HG03045 (cell line): ENCODE results near the gene AMBRA1.
A peak's percentile ranks its signal among the peaks of the same experiment; 100 is the strongest.

Source experiments
- ATAC-seq: cut with Tn5 transposase; IDR thresholded peaks from one replicate; pipeline ENCODE4 v1.9.1; 2021; ENCODE audit warnings: mild to moderate bottlenecking, moderate library complexity; ENCODE audit not compliant: unreplicated experiment

AMBRA1 gene

DNA sequence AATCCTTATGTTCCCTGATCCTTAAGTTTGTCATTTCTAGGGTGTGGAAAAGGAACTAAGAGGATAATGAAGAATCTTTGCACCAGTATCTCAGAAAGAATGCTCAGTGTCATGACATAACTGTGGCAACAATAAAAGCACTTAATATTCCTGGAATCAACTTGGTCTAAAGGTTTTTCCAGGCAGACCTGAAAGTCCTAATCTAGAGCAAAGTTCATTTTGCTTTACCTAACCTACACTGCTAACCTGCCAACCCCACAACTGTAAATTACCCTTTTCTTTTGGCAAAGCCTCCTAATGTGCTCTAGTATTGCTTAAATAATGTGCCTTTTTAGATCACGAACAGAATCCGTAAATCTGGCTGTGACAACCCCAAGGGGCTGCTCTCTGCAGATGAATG lies 82.5 kb downstream of the AMBRA1 start:
- no peak for ATAC-seq

DNA sequence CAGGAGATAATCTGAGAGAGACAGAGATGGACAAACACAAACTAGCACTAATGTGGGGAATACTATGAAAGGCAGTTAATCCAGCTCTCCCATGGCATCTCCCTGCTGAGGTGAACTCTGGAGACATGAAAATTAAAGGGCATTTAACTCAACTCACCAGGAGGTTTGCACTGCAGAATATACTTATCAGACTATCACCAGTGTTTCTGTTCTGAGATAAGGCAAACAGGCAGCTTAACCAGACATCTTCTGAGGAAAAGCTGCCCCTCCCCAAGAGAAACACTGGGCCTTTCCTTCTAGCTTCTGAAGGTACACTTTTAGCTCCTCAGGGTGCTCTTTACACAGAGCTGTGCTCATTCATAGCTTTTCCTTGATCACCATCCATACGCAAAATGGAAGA lies 85.5 kb downstream of the AMBRA1 start:
- ATAC-seq, result no peak

DNA sequence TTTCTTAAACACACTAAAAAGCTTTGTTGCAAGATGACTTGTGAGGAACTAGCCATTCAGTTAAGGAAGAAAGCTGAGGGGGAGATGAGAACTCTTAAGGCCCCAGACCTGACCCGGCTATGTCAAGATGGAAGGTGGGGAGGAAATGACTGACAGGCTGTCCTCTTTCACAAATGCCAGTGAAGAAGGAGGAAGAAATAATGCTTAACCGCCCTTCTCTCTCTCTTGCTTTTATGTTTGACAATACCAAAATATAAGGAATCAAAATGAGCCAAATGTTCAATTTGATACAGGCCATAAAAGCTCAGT lies 87.4 kb downstream of the AMBRA1 start:
- no peak for ATAC-seq

DNA sequence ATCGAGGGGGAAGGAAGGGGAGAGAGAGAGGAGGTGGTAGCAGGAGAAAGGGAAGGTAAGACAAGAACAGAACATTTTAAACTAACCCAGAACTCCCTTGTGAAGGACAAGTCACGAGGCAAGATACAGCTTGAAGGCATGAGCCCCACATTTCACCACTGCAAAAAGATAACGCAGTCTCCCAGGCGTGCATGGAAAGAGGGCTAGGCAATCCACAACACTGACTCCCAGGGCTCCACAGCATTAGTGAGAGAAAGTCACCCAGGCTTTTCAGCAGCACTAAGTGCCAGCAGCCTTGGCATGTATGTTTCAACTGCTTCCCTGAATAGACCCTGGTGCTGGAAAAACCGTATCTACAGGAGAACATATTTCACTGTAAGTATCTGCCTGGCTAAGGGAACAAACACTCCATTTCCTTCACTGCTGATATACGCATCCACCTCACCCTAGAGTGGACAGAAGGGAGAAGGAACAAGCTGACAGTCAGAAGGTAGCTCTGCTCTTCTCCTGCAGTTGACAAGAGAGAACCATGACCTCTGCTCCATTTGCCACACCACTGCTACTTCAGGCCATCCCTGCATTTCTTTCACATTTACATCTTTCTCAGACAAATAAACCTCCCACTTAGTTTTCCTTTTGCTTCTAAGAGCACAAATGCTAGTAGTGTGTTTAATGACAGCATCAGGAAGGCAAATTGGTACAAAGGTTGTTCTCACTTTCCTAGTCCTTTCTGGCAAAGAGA lies 87.9 kb downstream of the AMBRA1 start:
- ATAC-seq, result no peak

DNA sequence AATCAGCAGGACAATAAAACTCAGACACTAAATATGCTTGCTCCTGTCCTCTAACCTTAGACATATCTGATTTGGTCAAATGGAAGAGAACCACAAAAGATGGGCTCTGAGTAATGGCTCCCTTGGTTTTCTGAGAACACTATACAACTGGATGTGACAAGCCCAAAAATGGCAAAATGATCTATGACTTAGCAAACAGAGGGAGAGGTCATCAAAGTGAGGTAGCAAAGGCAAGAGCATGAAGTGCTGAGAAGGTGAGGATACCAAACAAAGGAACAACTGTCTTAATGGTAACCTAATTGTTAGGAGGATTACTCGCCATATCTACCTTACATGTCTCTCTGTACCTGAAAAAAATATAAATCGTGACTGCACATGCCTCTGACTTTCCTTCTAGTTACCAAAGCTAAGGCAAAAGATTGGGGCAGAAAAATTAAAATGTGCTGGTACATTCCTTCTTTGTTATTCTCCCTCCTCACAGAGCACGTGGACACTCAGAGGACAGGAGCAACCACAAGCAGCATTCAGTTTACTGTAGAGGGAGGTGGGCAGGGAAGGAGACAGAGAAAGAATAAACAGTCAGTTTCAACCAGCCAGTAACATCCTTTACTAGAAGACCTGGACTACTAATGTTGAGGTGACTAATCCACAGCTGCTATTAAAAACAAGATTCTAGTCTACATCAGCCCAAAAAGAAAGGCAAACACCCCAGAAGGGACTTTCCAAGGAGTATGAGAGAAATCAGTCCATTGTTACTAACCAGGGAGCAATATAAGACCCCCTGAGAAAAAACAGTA lies 88.8 kb downstream of the AMBRA1 start:
- no peak for ATAC-seq

DNA sequence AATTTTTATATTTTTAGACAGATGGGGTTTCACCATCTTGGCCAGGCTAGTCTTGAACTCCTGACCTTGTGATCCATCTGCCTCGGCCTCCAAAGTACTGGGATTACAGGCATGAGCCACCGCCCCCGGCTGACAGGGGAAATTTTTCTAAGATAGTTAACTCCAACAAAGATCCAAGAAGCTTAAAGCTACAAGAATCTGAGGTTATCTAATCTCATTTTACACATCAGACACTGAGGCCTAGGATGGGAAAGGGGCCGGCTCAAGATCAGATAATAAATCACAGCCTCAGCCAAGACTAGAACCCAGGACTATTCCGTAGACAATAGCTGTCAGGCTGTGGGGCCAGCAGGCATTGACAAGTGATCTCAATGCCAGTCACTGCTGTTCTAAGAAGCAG lies 94.0 kb downstream of the AMBRA1 start:
- ATAC-seq, result no peak

DNA sequence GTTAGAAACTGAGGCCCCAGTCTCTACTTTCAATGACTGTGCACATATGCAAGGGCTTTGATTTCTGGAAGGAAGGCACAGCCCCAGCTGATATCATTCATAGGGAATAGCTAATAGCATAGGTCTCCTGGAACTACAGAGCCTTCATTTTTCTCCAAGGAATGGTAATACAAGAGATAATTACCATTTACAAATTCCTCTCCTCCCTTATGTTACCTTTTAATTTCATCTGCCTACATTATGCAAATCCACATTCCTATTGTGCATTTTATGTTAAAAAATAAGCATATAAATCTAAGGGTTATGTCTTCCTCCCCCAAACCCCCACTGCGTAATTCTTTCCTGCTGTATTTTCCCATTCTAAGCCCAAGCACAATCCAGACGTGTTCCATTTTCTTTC lies 94.9 kb downstream of the AMBRA1 start:
- no peak for ATAC-seq

DNA sequence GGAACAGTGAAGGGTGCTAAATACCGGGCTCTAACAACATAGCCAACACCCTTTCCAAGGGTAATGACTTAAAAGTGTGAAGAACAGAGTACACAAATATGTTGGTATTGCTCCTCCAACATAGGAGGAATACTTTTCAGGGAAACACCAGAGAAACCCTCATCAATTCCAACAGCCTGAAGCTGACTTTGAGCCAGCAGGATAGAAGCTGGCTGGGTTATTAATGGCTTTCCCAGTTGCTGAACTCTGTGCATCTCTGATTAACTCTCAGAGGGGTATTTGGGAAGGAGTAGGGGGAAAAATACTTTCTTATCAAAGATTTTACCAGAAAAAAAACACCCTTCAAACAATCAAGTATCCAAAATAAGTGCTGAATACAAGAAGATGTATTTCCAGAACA lies 95.6 kb downstream of the AMBRA1 start:
- ATAC-seq, result no peak

DNA sequence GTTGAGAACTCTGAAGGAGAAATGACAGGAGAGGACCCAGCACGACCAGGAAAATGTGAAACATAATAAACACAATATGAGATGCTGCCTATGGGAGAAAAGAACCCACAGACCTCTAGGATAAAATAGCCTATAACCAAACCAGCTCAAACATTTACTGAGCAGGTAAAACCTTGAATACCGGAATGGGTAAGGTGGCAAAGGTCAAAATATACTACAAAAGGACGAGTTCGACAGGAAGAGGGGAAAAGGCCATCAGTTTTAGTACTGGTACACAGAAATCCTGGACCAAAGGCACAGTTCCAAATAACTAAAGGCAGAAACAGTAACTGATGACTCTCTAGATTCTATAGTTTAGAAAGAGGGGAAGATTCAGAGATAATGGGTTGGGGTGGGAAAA lies 96.3 kb downstream of the AMBRA1 start:
- no peak for ATAC-seq

DNA sequence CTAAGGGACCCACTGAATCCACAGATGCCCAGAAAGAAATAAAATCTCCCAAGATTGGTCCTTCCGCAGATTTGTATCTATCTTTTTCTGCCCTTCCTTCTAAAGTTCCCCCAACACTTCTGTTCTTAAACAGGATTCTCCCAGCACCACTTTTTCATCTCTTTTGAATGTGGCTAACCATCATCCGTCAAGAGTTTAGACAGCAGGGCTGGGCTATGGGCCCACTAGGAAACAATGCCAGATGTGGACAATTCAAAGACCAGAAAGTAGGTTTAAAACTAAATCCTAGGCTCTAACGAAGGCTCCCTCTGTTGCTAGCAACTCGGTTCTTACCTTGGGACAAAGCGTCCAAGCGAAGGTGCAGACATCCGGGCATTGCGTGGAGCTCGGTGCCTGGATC lies 100.0 kb downstream of the AMBRA1 start:
- no peak for ATAC-seq

DNA sequence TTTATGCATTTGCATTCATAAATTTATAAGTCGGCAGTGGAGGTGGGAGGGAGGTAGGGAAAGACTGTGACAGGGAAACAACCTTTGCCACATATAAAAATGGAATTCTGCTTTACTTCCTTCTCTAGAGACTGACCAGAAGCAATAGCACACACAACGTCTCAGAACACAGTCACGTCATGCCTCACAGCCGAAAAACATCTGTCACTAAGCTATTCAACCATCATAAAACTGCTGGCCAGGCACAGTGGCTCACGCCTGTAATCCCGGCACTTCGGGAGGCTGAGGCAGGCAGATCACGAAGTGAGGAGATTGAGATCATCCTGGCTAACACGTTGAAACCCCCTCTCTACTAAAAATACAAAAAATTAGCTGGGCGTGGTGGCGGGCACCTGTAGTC lies 101.3 kb downstream of the AMBRA1 start:
- no peak for ATAC-seq

DNA sequence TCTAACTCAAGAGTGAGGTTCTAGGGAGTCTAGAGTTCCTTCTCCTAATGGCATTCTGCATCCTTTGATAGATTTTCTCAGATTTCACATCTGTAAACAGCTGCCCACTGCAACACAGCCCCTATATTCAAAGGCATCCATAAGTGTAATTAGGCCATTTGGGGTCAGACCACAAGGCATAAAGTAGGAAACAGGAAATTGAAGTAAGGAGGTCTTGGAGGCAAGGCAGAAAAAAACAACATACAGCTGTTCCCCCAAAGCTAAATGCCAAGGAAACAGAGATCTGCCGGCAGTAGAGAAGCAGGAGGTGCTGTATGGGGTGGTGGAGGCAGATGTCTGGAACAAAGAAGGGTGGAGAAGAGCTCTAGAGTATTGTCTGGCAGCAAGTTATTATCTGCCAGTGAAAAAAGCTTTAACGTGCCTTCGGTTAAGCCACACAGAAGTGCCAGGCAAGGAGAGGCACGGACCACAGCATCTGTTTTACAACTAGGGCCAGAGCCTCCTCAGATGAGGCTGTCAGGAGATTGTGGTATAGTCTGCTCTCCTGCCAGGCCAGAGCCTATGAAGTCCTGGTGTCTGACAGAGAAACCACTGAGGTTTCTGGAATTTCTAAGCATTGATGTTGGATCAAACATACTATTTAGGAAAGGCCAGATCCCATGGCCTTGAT lies 102.0 kb downstream of the AMBRA1 start:
- ATAC-seq, result no peak

DNA sequence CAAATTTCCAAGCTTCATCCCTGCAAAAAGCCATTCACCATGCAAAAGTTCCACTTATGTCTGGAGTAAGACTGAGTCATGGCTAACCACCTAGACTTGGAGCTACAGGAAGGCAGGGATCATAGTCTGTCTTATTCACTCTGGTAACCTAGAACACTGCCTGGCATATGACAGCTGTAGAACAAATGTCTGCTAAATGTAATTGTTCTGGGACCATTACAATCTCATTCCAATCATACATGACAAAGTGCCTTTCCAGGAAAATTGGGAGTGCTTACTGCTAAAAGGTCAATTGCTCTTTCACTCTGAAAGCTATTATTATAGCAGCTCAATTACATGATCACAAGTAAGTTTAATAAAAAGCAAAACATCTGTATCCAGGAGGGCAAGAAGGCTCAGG lies 103.2 kb downstream of the AMBRA1 start:
- ATAC-seq, result no peak

DNA sequence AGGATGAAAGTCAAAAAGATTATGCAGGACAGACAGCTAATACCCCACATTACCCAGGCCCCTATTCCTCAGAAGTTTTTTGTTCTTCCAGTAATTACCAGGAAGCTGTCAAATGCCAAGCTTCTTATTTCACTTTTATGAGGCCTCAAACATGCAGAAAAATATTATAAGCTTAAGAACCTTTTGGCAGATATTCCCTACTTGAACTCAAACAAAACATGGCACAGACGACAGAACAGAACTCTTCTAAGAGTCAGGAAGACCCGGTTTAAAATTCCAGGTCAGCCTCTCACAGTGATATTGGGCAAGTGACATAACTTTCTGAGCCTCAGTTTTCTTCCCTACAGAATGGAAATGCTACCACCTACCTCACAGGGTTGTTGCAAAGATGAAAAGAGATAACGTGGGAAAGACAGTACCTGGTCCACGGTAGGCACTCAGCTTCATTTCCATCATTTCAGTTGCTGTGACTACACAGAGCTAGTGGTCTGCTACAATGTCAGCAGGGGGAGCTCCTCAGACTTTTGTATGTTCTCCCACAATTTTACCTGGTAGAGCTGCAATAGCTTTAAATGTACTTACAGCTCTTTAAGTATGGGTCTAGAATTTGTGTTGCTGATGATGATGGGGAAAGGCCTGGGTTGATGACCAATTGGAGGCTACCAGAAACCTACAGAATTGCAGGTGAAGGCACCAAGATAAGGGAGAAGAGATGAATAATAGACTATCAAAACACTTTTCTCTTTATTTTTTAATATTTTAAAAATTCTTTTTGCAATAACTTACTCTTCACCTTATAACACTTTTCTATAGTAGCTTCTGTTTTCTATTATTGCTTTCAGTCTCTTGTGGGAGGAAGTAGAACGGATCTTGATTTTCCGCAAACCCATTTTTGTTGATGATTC lies 103.9 kb downstream of the AMBRA1 start:
- peak; percentile 46 for ATAC-seq

DNA sequence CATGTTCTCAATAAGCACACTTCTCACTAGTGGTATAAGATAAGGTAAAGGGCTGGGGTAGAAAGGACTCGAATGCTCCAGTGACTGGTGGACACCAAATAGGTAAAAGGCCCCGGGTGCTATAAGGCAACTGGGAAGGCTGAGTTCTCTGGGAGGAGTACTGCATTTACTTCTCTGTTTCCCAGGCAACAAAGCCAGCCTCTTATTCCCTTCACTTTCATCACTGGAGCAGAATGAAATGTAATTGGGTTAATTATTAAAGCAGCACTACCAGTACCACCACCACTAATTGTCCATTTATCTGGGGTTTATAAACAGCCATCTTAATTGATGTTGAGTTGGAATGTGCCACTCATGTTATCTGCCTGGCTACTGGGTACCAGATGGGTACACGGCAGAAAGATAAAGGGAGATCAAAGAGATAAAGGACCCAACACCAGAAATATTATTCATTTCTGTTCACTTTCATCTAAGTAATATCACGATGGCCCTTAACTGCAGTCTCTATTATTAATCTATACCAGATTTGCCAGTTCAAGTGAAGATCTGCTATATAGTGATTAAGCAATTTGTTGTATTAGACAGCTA lies 107.9 kb downstream of the AMBRA1 start:
- ATAC-seq, result no peak

DNA sequence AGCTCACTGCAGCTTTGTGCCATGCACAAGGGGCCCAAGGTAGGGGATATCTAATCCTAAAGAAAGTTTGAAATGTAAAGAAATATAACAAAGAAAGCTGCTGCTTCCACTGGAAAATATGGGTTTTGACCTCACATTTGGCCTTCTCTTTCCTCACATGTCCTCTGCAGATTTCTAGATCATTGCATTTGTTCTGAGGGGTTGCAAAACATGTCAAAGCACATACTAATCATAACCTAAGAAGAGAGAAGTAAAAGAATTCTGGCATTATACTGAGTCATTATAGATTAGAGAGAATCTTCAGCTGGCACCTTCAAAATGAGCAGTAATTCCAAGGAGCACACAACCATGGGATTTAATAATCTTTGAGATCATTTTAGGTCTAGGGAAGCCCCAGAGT lies 109.7 kb downstream of the AMBRA1 start:
- ATAC-seq, result no peak

DNA sequence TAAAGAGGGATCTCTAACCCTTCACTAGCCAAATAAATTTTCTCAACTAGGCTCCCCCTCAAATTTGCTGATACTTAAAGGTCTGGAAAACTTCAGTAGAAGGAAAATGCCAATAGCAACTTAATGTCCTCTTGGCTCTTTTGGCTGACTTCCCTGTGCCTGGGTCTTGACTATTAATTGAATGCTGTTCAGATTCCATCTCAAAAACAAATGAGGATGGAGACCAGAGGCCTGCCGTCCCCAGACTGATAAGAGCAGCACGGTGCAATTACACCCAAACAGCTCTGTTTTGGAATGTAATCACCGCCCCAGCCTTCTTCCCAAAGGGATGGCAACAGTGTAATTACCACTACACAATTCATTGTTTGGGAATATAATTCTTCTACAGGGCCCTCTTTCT lies 112.9 kb downstream of the AMBRA1 start:
- no peak for ATAC-seq

DNA sequence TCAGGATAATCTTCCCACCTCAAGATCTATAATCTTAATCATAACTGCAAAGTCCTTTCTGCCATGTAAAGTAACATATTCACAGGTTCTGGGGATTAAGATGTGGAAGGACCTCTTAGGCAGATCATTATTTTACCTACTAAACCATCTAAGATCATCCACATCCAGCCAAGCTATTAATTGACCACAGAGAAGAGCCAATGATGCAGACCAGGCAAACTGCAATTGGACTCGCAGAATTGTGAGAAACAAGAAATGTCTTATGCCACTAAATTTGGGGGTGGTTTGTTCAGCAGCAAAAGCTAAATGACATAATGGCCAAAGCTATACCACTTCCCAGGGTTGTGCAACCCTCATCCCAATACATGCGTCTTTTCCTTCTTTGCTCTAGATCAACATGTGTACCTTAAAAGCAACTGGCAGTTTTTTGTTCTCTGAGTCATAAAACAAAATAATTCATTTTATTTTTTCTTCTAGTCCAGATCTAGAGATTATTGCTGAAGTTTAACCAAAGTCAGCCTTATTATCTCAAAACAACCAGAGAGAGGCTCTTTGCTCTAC lies 113.6 kb downstream of the AMBRA1 start:
- ATAC-seq, result no peak

DNA sequence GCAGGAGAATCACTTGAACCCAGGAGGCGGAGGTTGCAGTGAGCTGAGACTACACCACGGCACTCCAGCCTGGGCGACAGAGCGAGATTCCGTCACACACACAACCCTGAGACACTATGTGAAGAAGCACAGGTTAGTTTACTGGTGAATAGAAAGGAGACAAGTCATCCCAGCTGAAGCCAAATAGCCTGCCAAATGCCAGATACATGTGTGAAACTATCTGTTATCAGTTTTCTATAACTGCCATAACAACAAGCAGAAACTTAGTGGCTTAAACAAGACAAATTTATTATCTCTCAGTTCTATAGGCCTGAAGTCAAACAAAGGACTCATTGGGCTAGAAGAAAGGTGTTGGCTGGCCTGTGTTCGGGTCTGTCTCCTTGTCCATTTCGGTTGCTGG lies 114.2 kb downstream of the AMBRA1 start:
- ATAC-seq, result no peak

DNA sequence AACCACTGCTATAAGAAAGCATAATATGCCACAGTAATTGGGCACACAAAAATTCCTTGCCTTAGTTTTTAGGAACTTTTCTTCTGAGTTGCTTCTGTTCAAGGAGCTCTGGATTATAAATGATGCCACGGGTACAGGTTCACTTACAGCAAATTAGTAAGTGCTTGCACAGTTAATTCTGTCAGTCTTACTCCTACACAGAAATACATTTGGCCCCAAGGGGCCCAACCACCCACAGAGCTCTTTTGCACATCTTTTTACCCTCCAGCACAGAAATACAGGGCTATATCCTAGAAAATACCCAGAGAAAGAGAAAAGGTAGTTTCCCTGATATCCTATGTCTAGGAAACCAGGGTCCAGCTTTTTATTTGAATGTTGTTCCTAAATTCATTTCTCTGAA lies 115.6 kb downstream of the AMBRA1 start:
- ATAC-seq, result no peak
